ENCODE data around the gene CKS1B. TPM values are rescaled to one million over a fixed set of nuclear protein-coding genes. Genes with fewer than 3 reads are reported as not detected.

Gene CKS1B
- total and polyA plus RNA-seq, 9 of the 15 experiments (the other 6 are each of a cell fraction or from before 2014, with no cell fraction given): 215 to 1,103 (median 460) TPM

DNA sequence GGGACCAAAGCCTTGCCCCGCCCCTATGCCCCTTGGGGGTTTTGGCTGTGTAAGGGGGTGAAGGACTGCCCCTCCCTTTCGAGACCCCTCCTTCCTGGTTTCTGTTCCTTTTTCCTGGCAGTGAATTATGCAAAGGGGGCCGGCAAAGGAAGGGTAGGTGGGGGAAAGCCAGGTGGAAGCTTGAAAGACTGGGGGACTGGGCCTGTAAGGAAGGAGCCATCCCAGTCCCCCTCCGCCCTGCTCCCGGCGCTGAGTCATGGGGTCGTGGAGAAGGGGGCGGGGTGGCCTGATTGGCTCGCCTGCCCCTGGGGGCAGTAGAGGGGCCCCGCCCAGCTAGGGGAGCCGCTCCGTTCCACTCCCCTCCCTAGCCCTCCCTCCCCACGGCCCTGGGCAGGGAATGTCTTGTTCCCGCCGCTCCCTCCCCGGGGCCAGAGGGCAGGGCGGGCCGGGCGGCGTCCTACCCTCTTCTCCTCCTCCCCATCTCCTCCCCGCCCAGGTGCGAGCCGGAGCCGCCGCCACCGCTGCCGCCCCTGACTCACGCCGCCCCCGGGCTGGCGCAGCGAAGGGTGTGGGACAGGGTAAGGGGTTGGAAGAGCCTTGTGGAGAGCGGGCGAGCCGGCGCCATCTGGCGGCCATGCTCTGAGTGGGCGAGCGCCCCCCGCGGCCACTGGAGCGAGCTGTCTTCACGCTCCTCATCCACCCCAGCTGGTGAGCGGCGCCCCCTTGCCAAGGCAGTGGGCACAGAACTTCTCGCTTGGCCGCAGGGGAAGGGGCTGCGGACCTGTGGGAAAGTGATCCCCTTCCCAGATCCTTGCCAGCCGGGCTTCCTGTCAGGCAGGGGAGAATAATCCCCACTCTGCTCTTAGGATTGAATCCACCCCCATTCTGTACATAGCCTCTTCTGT lies 42.8 kb downstream of the CKS1B start (continued):
- TF ChIP-seq, protein P1, sequence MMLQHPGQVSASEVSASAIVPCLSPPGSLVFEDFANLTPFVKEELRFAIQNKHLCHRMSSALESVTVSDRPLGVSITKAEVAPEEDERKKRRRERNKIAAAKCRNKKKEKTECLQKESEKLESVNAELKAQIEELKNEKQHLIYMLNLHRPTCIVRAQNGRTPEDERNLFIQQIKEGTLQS (IDR thresholded peaks at IDR 0.05): peak; percentile 68
- TF ChIP-seq, protein P1 (CRISPR knock-in tag; conservative IDR thresholded peaks at IDR 0.05): 0 out of 2 replicates have a peak, but pooled peaks have one; percentile 58
- TF ChIP-seq FOXA3 (CRISPR knock-in tag; conservative IDR thresholded peaks at IDR 0.05 in 1 of 2, IDR thresholded peaks at IDR 0.05 in 1 of 2) (no peak; a peak in 1 of 4 replicates), KDM4B (IDR thresholded peaks at IDR 0.05; ENCODE audit: borderline replicate concordance in 2 of 2, low read depth in 1 of 2) (0 out of 4 replicates have a peak, but pooled peaks of 1 of the 2 experiments have one; percentile 53), JUN (IDR thresholded peaks at IDR 0.05; ENCODE audit: borderline replicate concordance, low read depth, low read length) (peak; percentile 21; the same call in 1 of the 2 replicates), JUN (CRISPR knock-in tag; IDR thresholded peaks at IDR 0.05; ENCODE audit: borderline replicate concordance) (no peak), MAZ (CRISPR knock-in tag; conservative IDR thresholded peaks at IDR 0.05 in 1 of 2, IDR thresholded peaks at IDR 0.05 in 1 of 2) (peak; percentile 98 to 99), TAF15 (IDR thresholded peaks at IDR 0.05; ENCODE audit: low read depth, low read length) (no peak), HNRNPLL (IDR thresholded peaks at IDR 0.05; ENCODE audit: low read depth, low read length, poor library complexity, severe bottlenecking) (no peak), ZNF274 (IDR thresholded peaks at IDR 0.05; ENCODE audit: borderline replicate concordance, low read depth, low read length) (no peak), SMC3 (conservative IDR thresholded peaks at IDR 0.05; ENCODE audit: insufficient read depth, low read depth, low read length) (peak; percentile 92)
- TF ChIP-seq, protein P2, sequence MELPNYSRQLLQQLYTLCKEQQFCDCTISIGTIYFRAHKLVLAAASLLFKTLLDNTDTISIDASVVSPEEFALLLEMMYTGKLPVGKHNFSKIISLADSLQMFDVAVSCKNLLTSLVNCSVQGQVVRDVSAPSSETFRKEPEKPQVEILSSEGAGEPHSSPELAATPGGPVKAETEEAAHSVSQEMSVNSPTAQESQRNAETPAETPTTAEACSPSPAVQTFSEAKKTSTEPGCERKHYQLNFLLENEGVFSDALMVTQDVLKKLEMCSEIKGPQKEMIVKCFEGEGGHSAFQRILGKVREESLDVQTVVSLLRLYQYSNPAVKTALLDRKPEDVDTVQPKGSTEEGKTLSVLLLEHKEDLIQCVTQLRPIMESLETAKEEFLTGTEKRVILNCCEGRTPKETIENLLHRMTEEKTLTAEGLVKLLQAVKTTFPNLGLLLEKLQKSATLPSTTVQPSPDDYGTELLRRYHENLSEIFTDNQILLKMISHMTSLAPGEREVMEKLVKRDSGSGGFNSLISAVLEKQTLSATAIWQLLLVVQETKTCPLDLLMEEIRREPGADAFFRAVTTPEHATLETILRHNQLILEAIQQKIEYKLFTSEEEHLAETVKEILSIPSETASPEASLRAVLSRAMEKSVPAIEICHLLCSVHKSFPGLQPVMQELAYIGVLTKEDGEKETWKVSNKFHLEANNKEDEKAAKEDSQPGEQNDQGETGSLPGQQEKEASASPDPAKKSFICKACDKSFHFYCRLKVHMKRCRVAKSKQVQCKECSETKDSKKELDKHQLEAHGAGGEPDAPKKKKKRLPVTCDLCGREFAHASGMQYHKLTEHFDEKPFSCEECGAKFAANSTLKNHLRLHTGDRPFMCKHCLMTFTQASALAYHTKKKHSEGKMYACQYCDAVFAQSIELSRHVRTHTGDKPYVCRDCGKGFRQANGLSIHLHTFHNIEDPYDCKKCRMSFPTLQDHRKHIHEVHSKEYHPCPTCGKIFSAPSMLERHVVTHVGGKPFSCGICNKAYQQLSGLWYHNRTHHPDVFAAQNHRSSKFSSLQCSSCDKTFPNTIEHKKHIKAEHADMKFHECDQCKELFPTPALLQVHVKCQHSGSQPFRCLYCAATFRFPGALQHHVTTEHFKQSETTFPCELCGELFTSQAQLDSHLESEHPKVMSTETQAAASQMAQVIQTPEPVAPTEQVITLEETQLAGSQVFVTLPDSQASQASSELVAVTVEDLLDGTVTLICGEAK (IDR thresholded peaks at IDR 0.05): no peak
- TF ChIP-seq, protein P2 (CRISPR knock-in tag; IDR thresholded peaks at IDR 0.05): no peak
- TF ChIP-seq, protein P3, sequence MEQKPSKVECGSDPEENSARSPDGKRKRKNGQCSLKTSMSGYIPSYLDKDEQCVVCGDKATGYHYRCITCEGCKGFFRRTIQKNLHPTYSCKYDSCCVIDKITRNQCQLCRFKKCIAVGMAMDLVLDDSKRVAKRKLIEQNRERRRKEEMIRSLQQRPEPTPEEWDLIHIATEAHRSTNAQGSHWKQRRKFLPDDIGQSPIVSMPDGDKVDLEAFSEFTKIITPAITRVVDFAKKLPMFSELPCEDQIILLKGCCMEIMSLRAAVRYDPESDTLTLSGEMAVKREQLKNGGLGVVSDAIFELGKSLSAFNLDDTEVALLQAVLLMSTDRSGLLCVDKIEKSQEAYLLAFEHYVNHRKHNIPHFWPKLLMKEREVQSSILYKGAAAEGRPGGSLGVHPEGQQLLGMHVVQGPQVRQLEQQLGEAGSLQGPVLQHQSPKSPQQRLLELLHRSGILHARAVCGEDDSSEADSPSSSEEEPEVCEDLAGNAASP (IDR thresholded peaks at IDR 0.05): no peak
